Astrocyte of the hippocampus (primary cell): Measurements from ENCODE around the gene SERPINF2.
A peak's percentile ranks its signal among the peaks of the same experiment; 100 is the strongest.
"Not testable (repeated sequence)": the region's sequence is repeated elsewhere in the genome, so short reads cannot be mapped to it uniquely, and the experiment has no call there.

ENCODE experiments used
- DNase-seq: peaks from one replicate; pipeline ENCODE4 v3.0.0; 2011; ENCODE audit warnings: low read depth, low spot score

SERPINF2 gene

GRCh38 chr17:1789936-1790335 lies 47.3 kb downstream of the SERPINF2 start:
- DNase-seq = no peak

GRCh38 chr17:1792495-1793446 lies 50.1 kb downstream of the SERPINF2 start:
- no peak for DNase-seq

GRCh38 chr17:1793447-1793806 lies 50.8 kb downstream of the SERPINF2 start:
- DNase-seq = peak; percentile 52

- no peak for DNase-seq
These were observed 54.1 kb downstream of the SERPINF2 start for GRCh38 chr17:1796800-1797199.

- no peak for DNase-seq
These were observed 54.7 kb downstream of the SERPINF2 start for GRCh38 chr17:1797323-1797722.

GRCh38 chr17:1797846-1798245 lies 55.2 kb downstream of the SERPINF2 start:
- DNase-seq = not testable (repeated sequence)

GRCh38 chr17:1800240-1800639 lies 57.6 kb downstream of the SERPINF2 start:
- DNase-seq = no peak

- no peak for DNase-seq
These were observed 58.0 kb downstream of the SERPINF2 start for GRCh38 chr17:1800712-1801111.

- DNase-seq = no peak
These were observed 59.8 kb downstream of the SERPINF2 start for GRCh38 chr17:1802429-1802828.

- DNase-seq = no peak
These were observed 60.6 kb downstream of the SERPINF2 start for GRCh38 chr17:1803280-1803679.
